ENCODE results near the gene ERLIN1.

Gene ERLIN1

GRCh38 chr10:100133801-100134200, 52.0 kb downstream of the ERLIN1 start:
- TF ChIP-seq GATA2 (IDR thresholded peaks at IDR 0.05; ENCODE audit: low read depth, low read length) (no peak), GATA3 (IDR thresholded peaks at IDR 0.05; ENCODE audit: low read depth, low read length) (no peak)

GRCh38 chr10:100132427-100132826, 53.4 kb downstream of the ERLIN1 start:
- TF ChIP-seq GATA3 (IDR thresholded peaks at IDR 0.05; ENCODE audit: low read depth, low read length) (no peak), GATA2 (IDR thresholded peaks at IDR 0.05; ENCODE audit: low read depth, low read length) (no peak)

GRCh38 chr10:100131571-100131970, 54.3 kb downstream of the ERLIN1 start:
- no peak for TF ChIP-seq GATA3 (IDR thresholded peaks at IDR 0.05; ENCODE audit: low read depth, low read length)
- no peak for TF ChIP-seq GATA2 (IDR thresholded peaks at IDR 0.05; ENCODE audit: low read depth, low read length)

GRCh38 chr10:100130831-100131230, 55.0 kb downstream of the ERLIN1 start:
- TF ChIP-seq GATA3 (IDR thresholded peaks at IDR 0.05; ENCODE audit: low read depth, low read length) (no peak), GATA2 (IDR thresholded peaks at IDR 0.05; ENCODE audit: low read depth, low read length) (no peak)

- TF ChIP-seq GATA2 (IDR thresholded peaks at IDR 0.05; ENCODE audit: low read depth, low read length) (no peak), GATA3 (IDR thresholded peaks at IDR 0.05; ENCODE audit: low read depth, low read length) (no peak)
These were observed 56.4 kb downstream of the ERLIN1 start for GRCh38 chr10:100129424-100129823.

GRCh38 chr10:100128951-100129350, 56.9 kb downstream of the ERLIN1 start:
- no peak for TF ChIP-seq GATA3 (IDR thresholded peaks at IDR 0.05; ENCODE audit: low read depth, low read length)
- no peak for TF ChIP-seq GATA2 (IDR thresholded peaks at IDR 0.05; ENCODE audit: low read depth, low read length)

- TF ChIP-seq GATA2 (IDR thresholded peaks at IDR 0.05; ENCODE audit: low read depth, low read length), result no peak
- TF ChIP-seq GATA3 (IDR thresholded peaks at IDR 0.05; ENCODE audit: low read depth, low read length), result no peak
These were observed 61.7 kb downstream of the ERLIN1 start for GRCh38 chr10:100124097-100124496.

- TF ChIP-seq GATA2 (IDR thresholded peaks at IDR 0.05; ENCODE audit: low read depth, low read length), result no peak
- no peak for TF ChIP-seq GATA3 (IDR thresholded peaks at IDR 0.05; ENCODE audit: low read depth, low read length)
These were observed 63.0 kb downstream of the ERLIN1 start for GRCh38 chr10:100122780-100123179.

- no peak for TF ChIP-seq GATA3 (IDR thresholded peaks at IDR 0.05; ENCODE audit: low read depth, low read length)
- no peak for TF ChIP-seq GATA2 (IDR thresholded peaks at IDR 0.05; ENCODE audit: low read depth, low read length)
These were observed 65.3 kb downstream of the ERLIN1 start for GRCh38 chr10:100120550-100120949.

GRCh38 chr10:100119726-100120125, 66.1 kb downstream of the ERLIN1 start:
- TF ChIP-seq GATA2 (IDR thresholded peaks at IDR 0.05; ENCODE audit: low read depth, low read length), result no peak
- no peak for TF ChIP-seq GATA3 (IDR thresholded peaks at IDR 0.05; ENCODE audit: low read depth, low read length)

GRCh38 chr10:100114976-100115770, 70.7 kb downstream of the ERLIN1 start:
- TF ChIP-seq GATA2 (IDR thresholded peaks at IDR 0.05; ENCODE audit: low read depth, low read length) (no peak), GATA3 (IDR thresholded peaks at IDR 0.05; ENCODE audit: low read depth, low read length) (no peak)

- no peak for TF ChIP-seq GATA3 (IDR thresholded peaks at IDR 0.05; ENCODE audit: low read depth, low read length)
- no peak for TF ChIP-seq GATA2 (IDR thresholded peaks at IDR 0.05; ENCODE audit: low read depth, low read length)
These were observed 71.4 kb downstream of the ERLIN1 start for GRCh38 chr10:100114460-100114859.

GRCh38 chr10:100109670-100110069, 76.2 kb downstream of the ERLIN1 start:
- TF ChIP-seq GATA2 (IDR thresholded peaks at IDR 0.05; ENCODE audit: low read depth, low read length) (no peak), GATA3 (IDR thresholded peaks at IDR 0.05; ENCODE audit: low read depth, low read length) (no peak)

- TF ChIP-seq GATA3 (IDR thresholded peaks at IDR 0.05; ENCODE audit: low read depth, low read length) (no peak), GATA2 (IDR thresholded peaks at IDR 0.05; ENCODE audit: low read depth, low read length) (no peak)
These were observed 79.0 kb downstream of the ERLIN1 start for GRCh38 chr10:100106865-100107264.

GRCh38 chr10:100104300-100104699, 81.5 kb downstream of the ERLIN1 start:
- TF ChIP-seq GATA2 (IDR thresholded peaks at IDR 0.05; ENCODE audit: low read depth, low read length), result no peak
- no peak for TF ChIP-seq GATA3 (IDR thresholded peaks at IDR 0.05; ENCODE audit: low read depth, low read length)
